HG03280 (cell line): ENCODE data around the gene MYL7.
"Not testable (repeated sequence)": the region's sequence is repeated elsewhere in the genome, so short reads cannot be mapped to it uniquely, and the experiment has no call there.

Experiments used
- ATAC-seq: cut with Tn5 transposase; IDR thresholded peaks from one replicate; pipeline ENCODE4 v1.9.1; 2021; ENCODE audit warnings: mild to moderate bottlenecking, moderate library complexity; ENCODE audit not compliant: unreplicated experiment

Gene MYL7

GRCh38 chr7:44172352-44172751 lies 31.2 kb upstream of the MYL7 start:
- no peak for ATAC-seq

GRCh38 chr7:44171901-44172300 lies 30.8 kb upstream of the MYL7 start:
- not testable (repeated sequence) for ATAC-seq

GRCh38 chr7:44167920-44168319 lies 26.8 kb upstream of the MYL7 start:
- ATAC-seq, result no peak

GRCh38 chr7:44163591-44163990 lies 22.5 kb upstream of the MYL7 start:
- no peak for ATAC-seq

- no peak for ATAC-seq
These were observed 21.8 kb upstream of the MYL7 start for GRCh38 chr7:44162785-44163395.

GRCh38 chr7:44162179-44162578 lies 21.0 kb upstream of the MYL7 start:
- no peak for ATAC-seq

GRCh38 chr7:44161371-44161770 lies 20.2 kb upstream of the MYL7 start:
- no peak for ATAC-seq

- ATAC-seq, result no peak
These were observed 18.9 kb upstream of the MYL7 start for GRCh38 chr7:44159824-44160630.

GRCh38 chr7:44158873-44159631 lies 17.9 kb upstream of the MYL7 start:
- ATAC-seq, result no peak

- no peak for ATAC-seq
These were observed 17.2 kb upstream of the MYL7 start for GRCh38 chr7:44158096-44158872.

GRCh38 chr7:44157116-44158080 lies 16.3 kb upstream of the MYL7 start:
- ATAC-seq, result no peak

GRCh38 chr7:44156453-44157010 lies 15.4 kb upstream of the MYL7 start:
- ATAC-seq, result no peak

- no peak for ATAC-seq
These were observed 14.4 kb upstream of the MYL7 start for GRCh38 chr7:44155191-44156185.

GRCh38 chr7:44154703-44155102 lies 13.6 kb upstream of the MYL7 start:
- ATAC-seq, result no peak

- ATAC-seq, result no peak
These were observed 12.8 kb upstream of the MYL7 start for GRCh38 chr7:44153948-44154335.

- ATAC-seq, result no peak
These were observed 12.1 kb upstream of the MYL7 start for GRCh38 chr7:44152971-44153947.

- ATAC-seq, result no peak
These were observed 10.8 kb upstream of the MYL7 start for GRCh38 chr7:44151956-44152355.
